ENCODE data around the gene DUSP8.

- TF ChIP-seq EP300 (IDR thresholded peaks at IDR 0.05; ENCODE audit: borderline replicate concordance in 1 of 2, low read depth in 1 of 2, low read length in 1 of 2) (no peak), CTCF (IDR thresholded peaks at IDR 0.05) (no peak), TAF1 (IDR thresholded peaks at IDR 0.05; ENCODE audit: borderline replicate concordance, low read depth, low read length) (no peak), IRF3 (IDR thresholded peaks at IDR 0.05; ENCODE audit: low read depth, low read length) (no peak), EZH2phosphoT487 (IDR thresholded peaks at IDR 0.05; ENCODE audit: borderline replicate concordance, low read depth) (no peak), YY1 (IDR thresholded peaks at IDR 0.05; ENCODE audit: low read depth) (no peak), POLR2AphosphoS5 (IDR thresholded peaks at IDR 0.05; ENCODE audit: low read depth, low read length) (no peak), MAX (IDR thresholded peaks at IDR 0.05; ENCODE audit: low read depth) (no peak), GATA2 (CRISPR knock-in tag; IDR thresholded peaks at IDR 0.05) (no peak), FOXM1 (IDR thresholded peaks at IDR 0.05; ENCODE audit: low read depth) (no peak), RAD21 (IDR thresholded peaks at IDR 0.05; ENCODE audit: low read length) (no peak)
These were observed 52.8 kb downstream of the DUSP8 start for GRCh38 chr11:1519028-1520010.
